Activated T-cell treated with anti-CD3 and anti-CD28 coated beads, Interleukin-2, amount 50 U/mL, for 1 hour (primary cell): ENCODE data around the gene LNPEP.

Experiments
- DNase-seq: peaks from one replicate; pipeline ENCODE4 v3.0.0-alpha.2; 2020

Gene LNPEP

DNA sequence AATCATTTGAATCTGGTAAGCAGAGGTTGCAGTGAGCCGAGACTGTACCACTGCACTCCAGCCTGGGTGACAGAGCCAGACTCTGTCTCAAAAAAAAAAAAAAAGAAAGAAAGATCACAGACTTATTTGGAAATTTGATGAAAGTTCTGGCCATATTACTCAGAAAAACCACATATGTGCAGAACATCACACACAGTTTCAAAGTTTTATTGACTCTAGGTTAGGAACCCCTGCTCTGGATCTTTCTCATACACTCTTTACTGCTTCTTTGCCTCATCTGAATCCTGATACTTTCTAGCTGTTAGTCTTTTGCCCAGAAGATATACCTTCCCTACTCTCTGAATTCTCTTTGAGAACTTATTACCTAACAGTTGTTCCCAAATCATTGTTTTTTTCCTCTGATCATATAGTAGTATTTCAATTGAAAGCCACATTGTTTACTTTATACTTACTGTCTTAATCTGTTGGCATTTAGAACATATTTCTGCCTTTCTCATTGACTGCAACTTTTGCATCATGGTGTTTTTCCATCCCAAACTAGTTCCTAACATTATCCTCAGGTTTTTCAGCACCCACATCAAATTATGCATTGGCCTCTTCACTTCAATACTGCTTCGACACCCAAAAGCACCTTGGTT is 68.7 kb downstream of the LNPEP start:
- DNase-seq = no peak

DNA sequence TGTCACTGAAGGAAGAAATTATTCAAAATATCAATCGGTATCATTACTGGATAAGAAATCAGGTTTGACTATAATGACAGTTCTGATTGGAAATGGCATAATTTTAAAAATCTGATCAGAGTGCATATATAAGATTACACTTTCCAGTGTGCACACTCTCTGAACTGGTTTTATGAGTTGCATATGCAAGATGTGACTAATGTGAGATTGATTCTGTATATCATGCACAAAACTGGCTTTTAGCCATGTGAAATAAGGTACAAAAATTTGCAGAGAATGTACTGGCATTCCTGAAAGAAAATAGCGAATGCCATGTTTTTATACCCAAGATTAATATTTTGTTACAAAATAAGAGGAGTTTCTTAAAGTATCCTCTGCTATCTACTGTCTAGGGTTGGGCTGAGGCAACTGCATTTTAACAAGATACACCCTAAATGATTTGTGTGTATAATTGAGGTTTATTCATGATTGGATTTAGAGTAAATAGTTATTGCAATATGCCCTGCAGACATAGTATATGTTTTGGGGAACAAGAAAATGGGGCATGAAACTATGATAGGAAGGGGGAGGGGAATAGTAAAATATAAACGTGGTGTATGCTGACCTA is 70.7 kb downstream of the LNPEP start:
- DNase-seq = no peak

DNA sequence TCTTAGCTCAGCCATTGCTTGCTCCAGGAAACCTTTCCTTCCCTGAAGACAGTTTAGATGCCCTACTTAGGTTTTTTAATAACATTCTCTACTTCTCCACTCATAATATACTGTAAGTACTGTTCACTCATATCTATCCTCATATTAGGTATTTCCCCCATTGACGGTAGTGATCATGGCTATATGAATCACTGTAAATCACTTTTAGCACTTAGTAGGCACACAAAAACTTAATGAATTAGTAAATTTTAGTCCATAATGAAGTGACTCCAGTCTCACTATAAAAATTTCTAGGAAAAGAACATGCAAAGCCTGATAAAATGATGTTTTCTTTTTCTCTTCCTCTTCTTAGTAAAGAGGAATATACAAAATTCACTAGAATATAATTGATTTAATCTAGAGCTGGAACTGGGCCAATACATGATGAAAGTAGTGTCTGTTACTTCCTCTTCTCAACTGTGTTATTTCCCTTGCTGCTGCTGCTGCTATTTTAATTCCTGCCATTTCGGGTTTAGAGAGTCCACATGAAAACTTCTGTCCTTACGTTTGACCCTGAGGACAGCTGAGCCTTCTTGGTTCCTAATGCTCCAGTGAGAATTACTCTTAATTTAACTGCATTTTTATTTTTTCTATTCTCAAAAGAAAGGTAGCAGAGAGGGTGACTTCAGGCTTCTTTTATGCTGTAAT is 73.5 kb downstream of the LNPEP start:
- DNase-seq = no peak

GRCh38 chr5:97009921-97010320 is 74.0 kb downstream of the LNPEP start:
- DNase-seq = no peak

DNA sequence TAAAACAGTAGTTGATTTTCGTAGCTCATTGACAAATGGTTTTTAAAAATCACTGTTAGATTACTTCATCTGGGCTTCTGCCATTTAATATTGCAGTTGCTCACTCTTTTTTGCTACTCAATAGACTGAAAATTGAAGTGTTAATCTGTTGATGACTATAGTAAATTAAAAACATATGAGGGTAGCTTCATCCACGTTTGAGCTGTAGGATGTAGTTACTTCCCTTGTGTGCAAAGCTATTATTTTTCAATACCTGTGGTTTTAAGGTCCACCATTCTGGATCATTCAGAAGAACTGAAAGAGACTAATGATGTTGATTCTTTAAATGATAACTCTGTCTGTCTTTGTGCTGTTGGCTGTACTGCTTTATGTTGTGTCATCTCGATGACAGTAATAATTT is 74.7 kb downstream of the LNPEP start:
- DNase-seq = no peak

- DNase-seq = no peak
Measured at GRCh38 chr5:97011567-97011966, 75.7 kb downstream of the LNPEP start.

DNA sequence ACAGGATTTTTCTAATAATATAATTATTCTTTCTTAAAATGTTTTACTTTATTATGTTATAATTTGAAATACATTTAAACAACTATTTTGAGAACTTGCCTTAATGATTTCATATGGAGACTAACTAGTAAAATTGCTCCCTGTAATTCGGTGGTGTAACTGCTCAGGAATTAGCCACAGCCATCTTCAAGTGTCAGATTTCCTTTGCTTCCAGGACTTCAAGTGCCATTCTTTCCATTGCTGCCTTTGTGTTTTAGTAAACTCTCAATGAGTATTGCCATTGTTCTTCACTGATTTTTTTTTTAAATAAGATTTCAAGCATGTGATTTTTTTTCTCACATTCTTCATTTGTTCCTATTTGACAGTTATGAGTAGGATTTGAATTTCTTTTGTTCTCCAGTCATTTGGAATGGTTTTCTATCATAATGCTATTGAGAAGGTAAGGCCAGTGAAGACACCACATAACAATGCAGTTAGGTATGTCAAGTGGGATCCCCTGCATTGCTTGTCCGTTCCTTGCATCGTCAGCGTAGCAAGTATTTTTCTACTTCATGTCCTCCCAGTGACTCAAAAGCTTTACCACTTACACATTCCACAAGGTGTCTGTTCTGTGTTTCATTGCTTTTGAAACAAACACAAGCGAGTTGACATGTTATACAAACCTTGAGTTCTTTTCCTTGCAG is 83.7 kb downstream of the LNPEP start:
- no peak for DNase-seq

DNA sequence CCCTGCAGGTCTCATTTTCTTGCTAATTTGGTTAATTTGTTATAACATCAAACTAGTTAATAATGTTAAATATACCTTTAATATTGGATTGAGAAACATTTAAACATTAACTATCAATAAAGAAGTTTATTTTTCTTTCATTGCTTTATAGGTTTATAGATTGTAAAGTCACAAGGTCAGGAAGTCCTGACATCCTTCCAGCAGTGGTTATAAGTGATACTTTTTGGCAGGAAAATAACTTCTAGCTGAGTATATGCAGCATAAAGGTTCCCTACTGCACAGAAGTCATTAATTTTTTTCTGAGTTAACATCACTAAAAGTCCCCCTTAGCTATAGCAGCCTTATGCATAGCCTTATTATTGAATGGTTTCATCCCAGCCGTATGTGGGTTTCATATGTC is 85.5 kb downstream of the LNPEP start:
- DNase-seq = no peak

DNA sequence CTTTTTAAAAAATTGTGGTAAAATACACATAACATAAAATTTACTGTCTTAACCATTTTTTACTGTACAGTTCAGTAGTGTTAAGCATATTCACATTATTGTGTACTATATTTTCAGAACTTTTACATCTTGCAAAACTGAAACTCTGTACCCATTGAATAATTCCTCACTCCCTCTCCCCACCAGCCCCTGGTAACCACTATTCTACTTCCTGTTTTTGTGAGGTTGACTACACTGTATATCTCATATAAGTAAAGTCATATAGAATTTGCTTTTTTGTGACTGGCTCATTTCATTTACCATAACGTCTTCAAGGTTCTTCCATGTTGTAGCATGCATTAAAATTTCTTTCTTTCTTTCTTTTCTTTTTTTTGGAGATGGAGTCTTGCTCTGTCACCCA is 87.0 kb downstream of the LNPEP start:
- no peak for DNase-seq

GRCh38 chr5:97026721-97027120 is 90.8 kb downstream of the LNPEP start:
- DNase-seq = no peak

GRCh38 chr5:97037819-97038218 is 101.9 kb downstream of the LNPEP start:
- no peak for DNase-seq

DNA sequence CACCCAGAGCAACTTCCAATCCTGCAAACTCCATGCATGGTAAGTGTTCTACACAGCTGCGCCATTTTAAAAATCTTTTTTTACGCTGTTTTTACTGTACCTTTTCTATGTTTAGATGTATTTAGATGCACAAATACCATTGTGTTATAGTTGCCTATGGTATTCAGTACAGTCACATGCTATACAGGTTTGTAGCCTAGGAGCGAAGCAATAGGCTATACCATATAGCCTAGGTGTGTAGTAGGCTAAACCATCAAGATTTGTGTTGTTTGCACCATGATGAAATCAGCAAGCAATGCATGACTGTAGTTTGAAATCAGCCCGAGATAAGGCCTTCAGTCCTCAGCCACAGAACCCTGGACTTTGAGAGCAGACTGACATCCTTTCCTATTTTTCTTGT is 105.4 kb downstream of the LNPEP start:
- DNase-seq = no peak

GRCh38 chr5:97042996-97043395 is 107.1 kb downstream of the LNPEP start:
- DNase-seq = no peak

GRCh38 chr5:97043511-97043910 is 107.6 kb downstream of the LNPEP start:
- no peak for DNase-seq

DNA sequence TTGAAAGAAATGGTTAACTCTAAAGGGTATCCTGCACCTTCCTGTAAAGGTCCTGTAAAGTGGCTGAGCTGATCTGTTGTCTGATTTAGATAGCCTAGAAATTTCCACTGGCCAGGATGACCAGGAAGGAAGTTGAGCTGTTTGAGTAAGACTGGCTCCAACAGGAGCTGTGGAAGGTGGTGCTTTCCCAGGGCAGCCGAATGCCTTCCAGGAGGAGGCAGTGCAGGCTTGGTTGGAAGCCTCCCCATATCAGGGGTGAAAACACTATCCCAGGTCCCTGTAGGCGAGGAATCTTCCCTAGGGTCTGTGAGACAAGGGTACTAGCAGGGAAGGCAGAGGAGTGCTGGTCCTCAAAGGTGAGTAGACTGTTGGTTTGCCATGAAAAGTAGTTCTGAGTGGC is 108.2 kb downstream of the LNPEP start:
- no peak for DNase-seq

- no peak for DNase-seq
Measured at GRCh38 chr5:97046270-97046982, 110.5 kb downstream of the LNPEP start.

- no peak for DNase-seq
Measured at GRCh38 chr5:97047076-97047475, 111.2 kb downstream of the LNPEP start.

- DNase-seq = no peak
Measured at GRCh38 chr5:97049175-97049574, 113.3 kb downstream of the LNPEP start.

DNA sequence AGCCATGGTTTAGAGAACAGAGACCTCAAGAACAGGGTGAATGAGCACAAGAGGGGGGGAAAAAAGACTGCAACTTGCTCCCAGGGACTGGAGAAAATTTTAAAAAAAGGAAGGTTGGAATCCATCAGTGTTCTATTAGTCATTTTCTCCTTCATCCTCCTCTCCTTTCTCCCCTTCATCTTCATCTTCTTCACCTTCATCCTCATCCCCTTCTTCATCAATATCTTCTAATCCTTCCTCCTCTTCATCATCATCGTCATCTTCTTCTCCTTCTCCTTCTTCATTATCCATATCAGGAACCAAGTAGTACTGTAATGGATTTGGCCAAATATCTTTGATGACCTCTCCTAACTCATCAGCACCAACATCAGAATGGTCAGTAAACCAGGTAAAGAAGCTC is 120.4 kb downstream of the LNPEP start:
- DNase-seq = no peak

DNA sequence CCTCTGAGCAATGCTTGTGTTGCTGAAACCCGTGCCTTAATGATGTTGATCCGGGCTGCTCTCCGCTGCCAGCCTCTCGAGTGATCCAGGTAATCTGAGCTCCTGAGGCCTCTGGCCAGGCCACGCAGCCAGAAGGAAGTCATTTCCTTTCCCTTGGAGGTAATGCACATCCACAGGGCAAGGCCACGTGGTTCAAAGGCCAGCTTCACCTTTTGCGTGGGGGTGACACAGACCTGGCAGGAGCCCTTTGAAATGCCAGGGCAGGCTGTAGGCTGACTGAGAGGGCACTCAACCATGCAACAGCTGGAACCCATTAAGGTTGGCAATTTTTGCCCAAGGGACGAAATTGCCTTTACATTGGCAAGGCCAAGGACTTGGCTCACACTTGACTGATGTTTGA is 126.2 kb downstream of the LNPEP start:
- no peak for DNase-seq

- DNase-seq = no peak
Measured at GRCh38 chr5:97063251-97063650, 127.4 kb downstream of the LNPEP start.

DNA sequence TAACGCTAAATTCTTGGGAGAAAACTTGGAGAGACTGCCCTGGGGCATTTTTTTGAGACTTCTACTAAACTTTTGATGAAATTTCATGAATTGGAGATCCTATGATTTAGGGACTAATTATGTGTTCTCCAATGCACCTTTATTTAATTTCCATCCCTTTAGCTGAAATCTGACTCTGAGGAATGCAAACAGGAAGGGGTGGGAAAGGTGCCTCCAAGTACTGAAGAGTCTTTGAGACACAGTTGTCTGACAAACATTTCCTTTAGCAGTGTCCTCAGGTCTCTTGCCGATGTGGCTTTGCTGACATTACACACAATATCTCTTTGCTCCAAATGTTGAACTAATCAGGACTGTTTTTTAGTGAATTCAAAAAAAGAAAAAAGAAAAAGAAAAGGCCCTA is 129.6 kb downstream of the LNPEP start:
- DNase-seq = no peak

- DNase-seq = no peak
Measured at GRCh38 chr5:97067296-97067850, 131.5 kb downstream of the LNPEP start.
